Omental fat pad (tissue), 4 donors: ENCODE measurements around the gene SYT7. TPM values are rescaled to one million over a fixed set of nuclear protein-coding genes. Genes with fewer than 3 reads are reported as not detected.

Source experiments
- ATAC-seq: fragments of 150-250 bp; one replicate; pipeline ENCODE4 v1.9.1; 2016; ENCODE audit warnings: mild to moderate bottlenecking, moderate library complexity; ENCODE audit not compliant: low FRiP score
- DNase-seq: peaks from one replicate; pipeline ENCODE4 v3.0.0-alpha.2; 2019; ENCODE audit warnings: low spot score
- total RNA-seq, 4 donors: library from RNA; depleted of rRNA; stranded (reverse); fragments of >200 nt; gene quantifications; one replicate each; pipeline ENCODE4 v1.1.0, GENCODE V29; 2016
- TF ChIP-seq, protein P1 (sequence below), 3 donors: fragments of 450-650 bp; IDR thresholded peaks; one replicate each; pipeline ENCODE4 v1.5.1; 2016 to 2017; ENCODE audit warnings: antibody characterized with exemption in 3 of 3, mild to moderate bottlenecking in 3 of 3, moderate library complexity in 2 of 3

The SYT7 gene
- total RNA-seq, 4 donors from 2014 or later, result 1.6 to 6.6 (median 4.4) TPM

DNA sequence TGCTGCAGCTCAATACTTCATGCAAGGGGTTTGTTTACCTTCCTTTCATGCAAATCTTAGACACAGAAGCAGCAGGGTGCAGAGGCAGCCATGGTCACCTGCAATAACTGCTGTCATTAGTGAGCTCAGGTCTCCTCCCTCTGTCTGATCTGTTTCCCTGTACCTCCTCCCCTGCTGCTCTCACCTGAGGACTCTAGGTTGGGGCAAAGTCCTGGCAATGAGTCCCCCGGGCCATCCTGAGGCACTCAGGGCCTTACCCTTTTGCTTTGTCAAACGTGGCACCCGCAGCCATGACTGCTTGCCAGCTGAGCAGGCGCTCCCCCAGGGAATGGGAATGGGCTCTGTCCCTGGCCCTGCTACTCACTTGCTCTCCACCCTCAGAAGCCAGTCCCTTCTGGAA, 68.4 kb downstream of the SYT7 start:
- TF ChIP-seq, protein P1, sequence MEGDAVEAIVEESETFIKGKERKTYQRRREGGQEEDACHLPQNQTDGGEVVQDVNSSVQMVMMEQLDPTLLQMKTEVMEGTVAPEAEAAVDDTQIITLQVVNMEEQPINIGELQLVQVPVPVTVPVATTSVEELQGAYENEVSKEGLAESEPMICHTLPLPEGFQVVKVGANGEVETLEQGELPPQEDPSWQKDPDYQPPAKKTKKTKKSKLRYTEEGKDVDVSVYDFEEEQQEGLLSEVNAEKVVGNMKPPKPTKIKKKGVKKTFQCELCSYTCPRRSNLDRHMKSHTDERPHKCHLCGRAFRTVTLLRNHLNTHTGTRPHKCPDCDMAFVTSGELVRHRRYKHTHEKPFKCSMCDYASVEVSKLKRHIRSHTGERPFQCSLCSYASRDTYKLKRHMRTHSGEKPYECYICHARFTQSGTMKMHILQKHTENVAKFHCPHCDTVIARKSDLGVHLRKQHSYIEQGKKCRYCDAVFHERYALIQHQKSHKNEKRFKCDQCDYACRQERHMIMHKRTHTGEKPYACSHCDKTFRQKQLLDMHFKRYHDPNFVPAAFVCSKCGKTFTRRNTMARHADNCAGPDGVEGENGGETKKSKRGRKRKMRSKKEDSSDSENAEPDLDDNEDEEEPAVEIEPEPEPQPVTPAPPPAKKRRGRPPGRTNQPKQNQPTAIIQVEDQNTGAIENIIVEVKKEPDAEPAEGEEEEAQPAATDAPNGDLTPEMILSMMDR (IDR thresholded peaks at IDR 0.05), result no peak
- no peak for ATAC-seq
- DNase-seq, result no peak

GRCh38 chr11:61511383-61511782, 69.5 kb downstream of the SYT7 start:
- DNase-seq, result no peak
- TF ChIP-seq, protein P1 (IDR thresholded peaks at IDR 0.05), result no peak
- ATAC-seq, result no peak

GRCh38 chr11:61510974-61511373, 69.9 kb downstream of the SYT7 start:
- ATAC-seq (no peak), DNase-seq (no peak)
- TF ChIP-seq, protein P1 (IDR thresholded peaks at IDR 0.05), result no peak

DNA sequence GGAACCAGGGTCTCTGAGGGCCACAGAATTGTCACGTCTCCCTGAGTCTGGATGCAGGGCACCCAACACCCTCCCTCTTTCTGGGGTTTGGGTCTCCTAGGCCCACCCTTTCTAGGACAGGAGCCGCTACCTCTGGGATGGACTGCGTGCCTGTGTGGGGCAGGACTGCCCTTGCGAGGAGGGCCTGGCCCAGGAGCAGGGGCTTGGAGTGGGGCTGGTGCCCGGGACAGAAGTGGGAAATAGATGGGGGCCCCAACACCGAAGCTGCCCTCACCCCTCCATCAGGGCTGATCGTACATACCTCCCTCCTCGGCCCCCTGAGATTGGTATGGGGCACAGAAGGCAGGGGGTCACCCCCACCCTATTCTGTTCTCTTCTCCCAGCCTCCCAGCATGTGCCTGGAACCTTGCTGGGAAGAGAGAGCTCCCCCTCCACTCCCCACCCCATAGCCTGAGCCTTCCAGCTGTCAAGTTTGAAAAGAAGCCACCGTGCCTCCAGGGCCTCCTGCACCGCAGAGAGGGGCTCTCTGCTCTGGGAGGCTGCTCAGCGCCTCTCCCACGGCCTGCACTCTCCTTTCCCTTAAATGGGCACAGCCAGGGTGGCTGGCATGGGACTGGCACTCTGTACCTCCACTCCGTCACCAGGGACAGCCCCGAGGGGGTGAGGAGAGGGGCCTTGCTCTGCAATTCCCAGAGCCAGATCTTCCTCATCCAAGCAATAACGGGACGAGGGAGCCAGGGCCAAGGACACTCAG, 70.5 kb downstream of the SYT7 start:
- ATAC-seq, result no peak
- TF ChIP-seq, protein P1 (IDR thresholded peaks at IDR 0.05), result no peak
- DNase-seq, result no peak

DNA sequence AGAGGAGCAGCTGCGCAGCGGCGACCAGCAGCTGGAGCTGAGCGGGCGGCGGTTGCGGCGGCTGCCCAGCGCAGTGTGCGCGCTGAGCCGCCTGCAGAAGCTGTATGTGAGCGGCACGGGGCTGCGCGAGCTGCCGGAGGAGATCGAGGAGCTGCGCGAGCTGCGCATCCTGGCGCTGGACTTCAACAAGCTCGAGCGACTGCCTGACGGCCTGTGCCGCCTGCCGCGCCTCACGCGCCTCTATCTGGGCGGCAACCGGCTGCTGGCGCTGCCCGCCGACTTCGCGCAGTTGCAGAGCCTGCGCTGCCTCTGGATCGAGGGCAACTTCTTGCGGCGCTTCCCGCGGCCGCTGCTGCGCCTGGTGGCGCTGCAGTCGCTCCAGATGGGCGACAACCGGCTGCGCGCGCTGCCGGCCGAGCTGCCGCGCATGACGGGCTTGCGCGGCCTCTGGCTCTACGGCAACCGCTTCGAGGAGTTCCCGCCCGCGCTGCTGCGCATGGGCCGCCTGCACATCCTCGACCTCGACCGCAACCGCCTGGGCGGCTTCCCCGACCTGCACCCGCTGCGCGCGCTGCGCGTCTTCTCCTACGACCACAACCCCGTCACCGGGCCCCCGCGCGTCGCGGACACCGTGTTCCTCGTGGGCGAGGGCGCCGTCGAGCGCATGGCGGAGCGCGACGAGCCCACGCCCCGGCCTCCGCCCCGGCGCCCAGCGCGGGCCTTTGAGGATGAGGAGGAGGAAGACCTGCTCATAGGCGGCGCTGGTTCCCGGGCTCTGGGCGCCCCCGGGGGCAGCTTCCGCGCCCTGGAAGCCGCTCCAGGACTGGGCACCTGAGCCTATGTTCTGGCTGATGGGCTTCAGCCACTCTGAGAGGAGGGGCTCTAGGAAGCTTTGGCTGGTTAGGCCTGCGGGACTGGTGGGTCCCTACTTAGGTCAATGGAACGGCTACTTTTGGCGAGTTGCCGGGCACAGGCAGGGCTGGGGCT, 71.5 kb downstream of the SYT7 start:
- ATAC-seq, result peak; percentile 31
- TF ChIP-seq, protein P1 (IDR thresholded peaks at IDR 0.05), result no peak
- DNase-seq, result no peak

DNA sequence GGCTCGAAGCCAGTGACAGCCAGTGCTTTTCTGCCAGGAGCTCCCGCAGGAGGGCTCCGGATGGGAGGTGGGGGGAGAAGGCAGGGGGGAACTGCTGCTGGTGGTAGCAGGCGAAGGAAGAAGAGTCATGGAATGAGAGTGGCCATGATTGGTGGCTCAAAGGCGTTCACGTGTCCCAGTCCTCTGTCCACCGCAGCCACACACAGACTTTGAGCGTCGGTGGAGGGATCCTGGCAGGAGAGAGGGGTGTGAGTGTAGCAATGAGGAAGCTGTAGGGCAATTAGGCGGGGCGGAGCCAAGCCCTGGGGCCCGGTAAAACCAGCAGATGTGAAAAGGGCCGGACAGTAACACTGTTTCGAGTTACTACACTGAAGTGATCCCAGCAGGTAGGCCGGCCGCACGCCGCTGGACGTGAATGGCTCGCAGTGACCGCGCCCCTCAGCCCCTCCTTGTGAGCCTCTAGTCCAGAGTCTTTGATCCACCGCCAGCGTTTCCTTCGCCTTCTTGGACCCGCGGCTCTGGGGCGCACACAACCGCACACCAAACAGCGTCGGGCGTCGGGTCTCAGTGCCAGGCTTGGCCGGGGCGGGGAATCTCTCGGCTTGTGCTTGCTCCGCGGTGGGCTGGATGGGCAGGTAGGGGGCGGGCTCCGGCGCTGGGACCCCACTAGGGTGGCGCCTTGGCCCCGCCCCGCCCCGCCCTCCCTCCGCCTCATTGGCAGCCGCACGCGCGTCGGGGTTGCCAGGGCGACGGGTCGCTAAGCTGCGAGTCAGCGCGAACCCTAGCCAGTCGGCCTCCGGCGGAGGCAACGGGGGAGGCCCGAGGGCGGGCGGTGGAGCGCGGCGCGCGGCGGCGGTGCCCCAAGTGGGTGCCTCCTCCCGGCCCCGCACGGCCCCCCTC, 72.7 kb downstream of the SYT7 start, which contains the start of gene LRRC10B:
Gene LRRC10B, plus strand, starts transcription at position 788 of the 900 bp plus-strand sequence. CDS start 250 bp downstream, outside the sequence.
- ATAC-seq (no peak), DNase-seq (no peak)
- TF ChIP-seq, protein P1 (IDR thresholded peaks at IDR 0.05), result no peak
